Endothelial cell of umbilical vein (primary cell): ENCODE results near the gene APCDD1. TPM values are rescaled to one million over a fixed set of nuclear protein-coding genes. Genes with fewer than 3 reads are reported as not detected.

Experiments
- BruUV-seq: library from RNA; stranded (reverse); fragments of 400-500 nt; replicated peaks from 2 replicates; lab custom pipeline; 2021; lab: Mats Ljungman, UMichigan
- CTCF ChIA-PET: fragments of 300-600, 350-600 bp; sonication (Branson Sonifier 250); formaldehyde crosslinking; loops from one replicate; lab custom pipeline; 2021; ENCODE audit warnings: antibody characterized with exemption, inconsistent platforms; lab: Charles Lee
- POLR2A ChIA-PET: fragments of 300-600, 350-600 bp; sonication (Branson Sonifier 250); formaldehyde crosslinking; loops from one replicate; lab custom pipeline; 2021; ENCODE audit warnings: antibody characterized with exemption, inconsistent platforms; lab: Charles Lee
- DNase-seq: peaks from one replicate; pipeline ENCODE4 v3.0.0-alpha.2; 2011; ENCODE audit warnings: low read depth, low spot score
- FAIRE-seq: peaks from 2 replicates; lab custom pipeline; 2011; peaks lifted over from hg19 to GRCh38; lab: Jason Lieb, UNC
- H2AFZ ChIP-seq: 2 replicates; pipeline ENCODE4 v1.6.0; 2012; ENCODE audit warnings: low read depth, low read length, control low read depth, inconsistent platforms
- H3K27ac ChIP-seq: 2 replicates; pipeline ENCODE4 v1.5.1; 2011; ENCODE audit warnings: low read depth, mild to moderate bottlenecking, control low read depth, low read length, moderate library complexity; ENCODE audit not compliant: insufficient read depth
- H3K27me3 ChIP-seq, 2 experiments: 2 replicates each; pipeline versions ENCODE4 v1.6.0 to v1.6.1; 2011; ENCODE audit warnings: low read length in 2 of 2, mixed read lengths in 1 of 2; ENCODE audit not compliant: control insufficient read depth in 2 of 2, insufficient read depth in 2 of 2
- H3K36me3 ChIP-seq, 2 experiments: 2 replicates in 1 of 2; 3 replicates in 1 of 2; pipeline ENCODE4 v1.5.1; 2011; ENCODE audit warnings: low read length in 2 of 2, mild to moderate bottlenecking in 1 of 2, moderate library complexity in 1 of 2; ENCODE audit not compliant: control insufficient read depth in 2 of 2, insufficient read depth in 2 of 2; ENCODE audit errors: extremely low read depth in 1 of 2
- H3K4me1 ChIP-seq: 3 replicates; pipeline ENCODE4 v1.5.1; 2011; ENCODE audit warnings: mild to moderate bottlenecking, low read length; ENCODE audit not compliant: control insufficient read depth, insufficient read depth; ENCODE audit errors: extremely low read depth
- H3K4me2 ChIP-seq: 2 replicates; pipeline ENCODE4 v1.6.1; 2011; ENCODE audit warnings: low read length, control low read depth, mixed read lengths; ENCODE audit not compliant: insufficient read depth
- H3K4me3 ChIP-seq, 3 experiments: fragments of 200-600 bp in 1 of 3; sonication (generic), shearing (Covaris generic) in 1 of 3; replicated peaks in 1 of 3; 2 replicates each; pipeline ENCODE4 v1.5.1; 2011 to 2016; ENCODE audit warnings: control low read depth in 3 of 3, low read length in 3 of 3, mild to moderate bottlenecking in 2 of 3, inconsistent platforms in 1 of 3, low read depth in 1 of 3, moderate library complexity in 1 of 3; ENCODE audit not compliant: insufficient read depth in 1 of 3
- H3K79me2 ChIP-seq: 2 replicates; pipeline ENCODE4 v1.6.0; 2012; ENCODE audit warnings: low read length, inconsistent platforms; ENCODE audit not compliant: control insufficient read depth, insufficient read depth
- H3K9ac ChIP-seq: replicated peaks from 2 replicates; pipeline ENCODE3; 2011; ENCODE audit warnings: low read length, control low read depth; ENCODE audit not compliant: insufficient read depth; ENCODE audit errors: extremely low read depth
- H3K9me1 ChIP-seq: replicated peaks from 3 replicates; pipeline ENCODE4 v1.6.0; 2011; ENCODE audit warnings: mild to moderate bottlenecking, low read length; ENCODE audit not compliant: control insufficient read depth, insufficient read depth; ENCODE audit errors: extremely low read depth
- H3K9me3 ChIP-seq: replicated peaks from 2 replicates; pipeline ENCODE4 v1.5.1; 2012; ENCODE audit warnings: low read length, inconsistent platforms; ENCODE audit not compliant: control insufficient read depth, insufficient read depth
- H4K20me1 ChIP-seq: replicated peaks from 2 replicates; pipeline ENCODE3; 2011; ENCODE audit warnings: mild to moderate bottlenecking, low read length; ENCODE audit not compliant: control insufficient read depth, insufficient read depth; ENCODE audit errors: extremely low read depth
- EZH2 ChIP-seq: IDR thresholded peaks from 2 replicates; pipeline ENCODE4 v1.6.1; 2012; ENCODE audit warnings: borderline replicate concordance, low read depth, mild to moderate bottlenecking, moderate library complexity, low read length, inconsistent platforms; ENCODE audit not compliant: severe bottlenecking
- FOS ChIP-seq: IDR thresholded peaks from 2 replicates; pipeline ENCODE4 v1.6.1; 2011; ENCODE audit warnings: mild to moderate bottlenecking, low read length, moderate library complexity, borderline replicate concordance; ENCODE audit not compliant: insufficient read depth
- GATA2 ChIP-seq: IDR thresholded peaks from 2 replicates; pipeline ENCODE4 v1.7.0; 2011; ENCODE audit warnings: low read depth, mild to moderate bottlenecking, moderate library complexity, mixed read lengths, low read length; ENCODE audit not compliant: insufficient read length, insufficient read depth
- JUN ChIP-seq: IDR thresholded peaks from 2 replicates; pipeline ENCODE4 v1.6.1; 2011; ENCODE audit warnings: borderline replicate concordance, low read depth; ENCODE audit not compliant: insufficient read length, insufficient read depth
- MAX ChIP-seq: IDR thresholded peaks from 2 replicates; pipeline ENCODE4 v1.6.1; 2011; ENCODE audit not compliant: insufficient read depth, insufficient read length
- MYC ChIP-seq: IDR thresholded peaks from one replicate; pipeline ENCODE4 v1.6.1; 2011; ENCODE audit warnings: mild to moderate bottlenecking, low read depth, low read length
- POLR2A ChIP-seq: IDR thresholded peaks from 2 replicates; pipeline ENCODE4 v1.6.1; 2012; ENCODE audit warnings: low read depth, mild to moderate bottlenecking, control low read depth, low read length
- POLR2AphosphoS5 ChIP-seq: IDR thresholded peaks from 2 replicates; pipeline ENCODE4 v1.6.1; 2012; ENCODE audit warnings: low read depth, mild to moderate bottlenecking, control low read depth, low read length, moderate library complexity; ENCODE audit not compliant: insufficient read depth
- dilution Hi-C: fragments of 300-500 bp; cut with MboI; formaldehyde crosslinking; loops from one replicate; pipeline ENCODE4 v1.15.0; 2019; ENCODE audit warnings: low sequenced_read_pairs; ENCODE audit not compliant: extremely low pct_ligation_motif_present
- intact Hi-C: fragments of 100-400 bp; cut with micrococcal nuclease; formaldehyde crosslinking; loops from one replicate; pipeline ENCODE4 v1.10.0; 2022
- polyA plus RNA-seq, 4 experiments: library from polyadenylated mRNA; depleted of rRNA in 3 of 4; stranded (reverse) in 3 of 4; unstranded in 1 of 4; fragments of >200 nt; gene quantifications; 2 replicates each; pipeline versions ENCODE4 v1.2.1 to v1.2.3, GENCODE V29; 2011 to 2012; ENCODE audit warnings: missing spikeins in 1 of 4
- total RNA-seq: library from RNA; stranded (reverse); gene quantifications from 2 replicates; pipeline ENCODE4 v1.2.3, GENCODE V29; 2021
- TF ChIP-seq, protein P1 (sequence below), 2 donors: IDR thresholded peaks; 1 replicate in 1 of 2; 2 replicates in 1 of 2; pipeline ENCODE4 v1.5.1; 2011; ENCODE audit warnings: low read length in 2 of 2, mild to moderate bottlenecking in 2 of 2, moderate library complexity in 2 of 2, control low read depth in 1 of 2, inconsistent platforms in 1 of 2, low read depth in 1 of 2; ENCODE audit not compliant: insufficient read depth in 1 of 2; ENCODE audit errors: extremely low read depth in 1 of 2

The APCDD1 gene
- total and polyA plus RNA-seq, 2 donors (not counting 3 experiments of a cell fraction or from before 2014, with no cell fraction given), result 0.95 to 1.4 TPM

DNA sequence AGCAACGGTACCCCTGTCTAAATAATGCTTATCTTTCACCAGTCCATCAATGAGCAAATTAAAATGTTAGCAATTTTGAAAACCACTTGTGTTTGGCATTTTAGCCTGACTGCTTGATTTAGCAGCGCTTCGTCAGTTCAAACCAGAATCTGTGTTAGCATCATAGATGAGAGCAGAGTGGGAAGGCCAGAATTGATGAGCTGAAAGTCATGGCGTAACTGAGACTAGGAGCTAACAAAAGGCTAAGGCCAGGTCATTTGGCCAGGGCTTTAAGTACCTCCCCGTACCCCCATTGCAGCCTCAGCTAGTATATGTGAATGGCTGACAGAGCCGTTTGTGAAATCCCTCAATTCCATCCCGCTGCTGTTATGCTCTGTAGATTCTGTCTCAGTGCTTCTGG is 16.0 kb downstream of the APCDD1 start:
- Histone ChIP-seq H3K27me3 (peaks cover 0 to 5% of the 10 kb centered on the region in 2 experiments), H3K4me1 (no peaks in the 10 kb centered on the region), H3K27ac (no peak overlapping the region), H3K9ac (no peak overlapping the region), H2AFZ (no peak overlapping the region), H3K9me1 (no peaks in the 10 kb centered on the region), H3K4me3 (no peak overlapping the region), H3K9me3 (no peaks in the 10 kb centered on the region), H3K79me2 (no peaks in the 10 kb centered on the region), H3K36me3 (no peaks in the 10 kb centered on the region), H4K20me1 (no peaks in the 10 kb centered on the region), H3K4me2 (no peak overlapping the region)
- DNase-seq, result no peak
- ChIA-PET CTCF (no interaction called here), POLR2A (no interaction called here)
- no peak for TF ChIP-seq MAX
- TF ChIP-seq MYC, result no peak
- no peak for TF ChIP-seq GATA2
- TF ChIP-seq POLR2A, result no peak
- no peak for TF ChIP-seq EZH2
- TF ChIP-seq POLR2AphosphoS5, result no peak
- no peak for TF ChIP-seq JUN
- TF ChIP-seq, protein P1, sequence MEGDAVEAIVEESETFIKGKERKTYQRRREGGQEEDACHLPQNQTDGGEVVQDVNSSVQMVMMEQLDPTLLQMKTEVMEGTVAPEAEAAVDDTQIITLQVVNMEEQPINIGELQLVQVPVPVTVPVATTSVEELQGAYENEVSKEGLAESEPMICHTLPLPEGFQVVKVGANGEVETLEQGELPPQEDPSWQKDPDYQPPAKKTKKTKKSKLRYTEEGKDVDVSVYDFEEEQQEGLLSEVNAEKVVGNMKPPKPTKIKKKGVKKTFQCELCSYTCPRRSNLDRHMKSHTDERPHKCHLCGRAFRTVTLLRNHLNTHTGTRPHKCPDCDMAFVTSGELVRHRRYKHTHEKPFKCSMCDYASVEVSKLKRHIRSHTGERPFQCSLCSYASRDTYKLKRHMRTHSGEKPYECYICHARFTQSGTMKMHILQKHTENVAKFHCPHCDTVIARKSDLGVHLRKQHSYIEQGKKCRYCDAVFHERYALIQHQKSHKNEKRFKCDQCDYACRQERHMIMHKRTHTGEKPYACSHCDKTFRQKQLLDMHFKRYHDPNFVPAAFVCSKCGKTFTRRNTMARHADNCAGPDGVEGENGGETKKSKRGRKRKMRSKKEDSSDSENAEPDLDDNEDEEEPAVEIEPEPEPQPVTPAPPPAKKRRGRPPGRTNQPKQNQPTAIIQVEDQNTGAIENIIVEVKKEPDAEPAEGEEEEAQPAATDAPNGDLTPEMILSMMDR (IDR thresholded peaks at IDR 0.05; ENCODE audit: extremely low read depth in 1 of 2, insufficient read depth in 1 of 2, low read depth in 1 of 2, low read length in 2 of 2), result no peak
- no peak for TF ChIP-seq FOS
- no TSS peak for BruUV-seq
- intact Hi-C loops, result no loop called here
- dilution Hi-C loops, result no loop called here
- FAIRE-seq, result no peak
